Stimulated activated CD8-positive, alpha-beta memory T cell treated with anti-CD3 and anti-CD28 coated beads, Interleukin-15, amount 100 ng/mL, for 4 hours (primary cell): ENCODE results near the gene ADGRA3.
"Not testable (repeated sequence)": the region's sequence is repeated elsewhere in the genome, so short reads cannot be mapped to it uniquely, and the experiment has no call there.

Experiments
- DNase-seq, 2 donors: peaks; one replicate each; pipeline ENCODE4 v3.0.0-alpha.2; 2020; ENCODE audit warnings: low read depth in 2 of 2

ADGRA3 gene

DNA sequence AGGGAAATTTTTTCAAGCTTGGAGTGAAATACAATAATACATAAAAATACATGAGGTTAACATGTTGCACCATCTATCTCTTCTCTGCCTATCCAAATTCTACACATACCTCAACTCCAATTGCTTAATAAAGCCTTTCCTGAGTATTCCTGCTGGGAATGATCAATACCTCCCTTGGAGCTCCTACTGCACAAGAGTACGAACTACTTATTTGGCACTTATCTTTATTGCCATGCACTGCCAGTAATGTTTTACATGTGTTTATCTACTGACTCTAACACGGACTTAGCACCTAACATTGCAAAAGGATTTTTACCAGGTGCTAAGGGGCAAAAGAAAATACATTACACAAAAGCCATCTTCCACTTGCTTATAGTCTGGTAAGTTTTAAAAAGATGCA is 80.2 kb downstream of the ADGRA3 start:
- no peak for DNase-seq

DNA sequence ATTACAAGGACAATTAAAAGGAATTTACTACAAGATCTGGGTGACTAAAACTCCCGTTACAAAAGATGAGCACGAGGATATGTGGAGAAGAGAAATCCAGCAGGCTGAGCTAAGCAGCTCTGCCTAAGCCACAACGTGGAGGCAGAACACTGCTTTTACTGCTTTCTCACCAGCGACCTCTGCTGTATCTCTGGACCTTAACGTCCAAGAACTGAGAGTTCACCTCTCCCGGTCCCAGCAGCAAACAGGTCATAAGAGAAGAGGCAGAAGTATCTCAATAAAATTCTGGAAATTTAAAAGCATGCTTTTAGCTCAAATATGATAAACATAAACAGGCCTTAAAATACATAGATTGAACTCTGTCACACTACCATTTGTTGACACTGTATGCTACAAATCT is 81.0 kb downstream of the ADGRA3 start:
- no peak for DNase-seq

DNA sequence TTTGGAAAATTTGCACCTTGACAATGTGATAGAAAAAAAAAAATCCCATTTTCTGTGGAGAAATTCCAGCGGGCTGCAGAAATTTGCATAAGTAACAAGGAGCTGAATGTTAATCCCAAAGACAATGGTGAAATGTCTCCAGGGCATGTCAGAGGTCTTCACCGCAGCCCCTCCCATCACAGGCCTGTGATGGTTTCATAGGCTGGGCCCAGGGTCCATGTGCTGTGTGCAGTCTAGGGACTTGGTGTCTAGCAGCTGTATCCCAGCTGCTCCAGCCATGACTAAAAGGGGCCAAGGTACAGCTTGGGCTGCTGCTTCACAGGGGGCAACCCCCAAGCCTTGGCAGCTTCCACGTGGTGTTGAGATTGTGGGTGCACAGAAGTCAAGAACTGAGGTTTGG is 85.2 kb downstream of the ADGRA3 start:
- DNase-seq, result no peak

GRCh38 chr4:22428441-22428840 is 87.4 kb downstream of the ADGRA3 start:
- DNase-seq, result no peak

DNA sequence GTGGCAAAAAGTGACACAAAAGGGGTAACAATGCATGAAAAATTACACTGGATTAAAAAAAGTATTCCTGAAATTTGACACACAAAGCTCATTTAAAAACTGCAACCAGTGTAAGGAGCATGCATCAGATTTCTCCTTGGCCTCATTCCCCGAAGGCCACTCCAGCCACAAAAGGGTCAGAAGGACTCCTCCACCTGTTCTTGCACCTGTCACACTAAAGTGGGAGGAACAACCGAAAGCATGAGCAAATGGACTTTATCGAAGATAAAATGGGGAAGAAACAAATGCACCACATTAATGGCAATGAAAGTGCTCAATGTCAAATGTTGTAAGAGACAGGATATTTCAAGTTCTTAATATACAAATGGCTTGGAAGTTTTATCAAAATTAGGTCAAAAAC is 88.2 kb downstream of the ADGRA3 start:
- DNase-seq, result no peak

DNA sequence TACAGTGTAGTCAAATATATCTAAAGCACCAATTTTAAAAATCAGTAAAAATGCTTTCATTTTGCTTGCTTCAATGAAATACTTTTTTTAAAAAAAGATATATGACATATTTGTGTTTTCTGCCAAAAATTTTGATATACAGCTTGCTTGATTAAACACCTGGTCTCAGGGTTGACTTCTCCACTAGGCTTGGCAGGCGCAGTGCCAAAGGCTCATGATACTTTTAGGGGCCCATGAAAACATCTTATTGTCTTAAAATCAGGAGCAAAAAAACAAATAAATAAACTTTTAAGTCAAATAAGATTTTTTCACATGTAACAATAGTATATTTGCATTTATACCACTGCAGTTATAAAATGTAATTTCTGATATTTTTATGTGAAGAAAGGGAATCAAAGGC is 95.6 kb downstream of the ADGRA3 start:
- DNase-seq, result no peak

- DNase-seq, result no peak
These were observed 98.5 kb downstream of the ADGRA3 start for GRCh38 chr4:22417408-22417807.

DNA sequence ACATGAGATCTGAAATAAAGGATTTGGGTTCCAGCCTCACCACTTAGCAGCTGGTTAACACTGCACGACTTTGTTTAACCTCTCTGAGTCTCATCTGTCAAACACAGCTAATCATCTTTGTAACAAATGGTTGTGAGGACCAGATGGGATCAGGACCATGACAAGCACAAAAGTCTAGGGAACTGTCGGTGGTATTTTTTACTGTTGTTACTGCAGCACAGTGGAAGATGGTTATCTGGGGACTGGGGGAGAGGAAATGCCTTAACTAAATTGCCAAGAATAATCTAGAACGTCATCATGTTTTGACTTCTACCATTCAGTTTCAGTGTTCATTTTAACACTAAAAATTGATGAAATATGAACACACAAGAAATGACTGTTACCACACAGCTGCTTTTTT is 99.5 kb downstream of the ADGRA3 start:
- DNase-seq, result no peak

GRCh38 chr4:22414833-22415232 is 101.0 kb downstream of the ADGRA3 start:
- no peak for DNase-seq

DNA sequence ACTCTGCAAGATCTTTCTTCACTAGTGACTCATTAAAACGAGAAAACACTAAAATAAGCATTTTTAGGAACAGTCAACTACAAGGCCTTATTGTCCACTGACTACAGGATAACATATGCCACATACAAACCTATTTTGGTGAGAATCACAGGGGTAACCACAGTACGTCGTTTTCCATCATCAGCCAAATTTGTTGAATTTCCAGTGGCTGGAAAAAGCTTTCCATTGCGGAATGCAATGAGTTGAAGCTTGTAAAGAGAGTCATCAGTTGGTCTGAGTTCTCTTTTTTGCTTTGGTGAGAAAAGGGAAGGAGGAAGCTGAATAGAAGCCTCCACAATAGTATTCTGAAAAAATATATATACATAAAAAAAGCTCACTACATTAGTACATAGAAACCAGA is 102.4 kb downstream of the ADGRA3 start:
- DNase-seq, result no peak

DNA sequence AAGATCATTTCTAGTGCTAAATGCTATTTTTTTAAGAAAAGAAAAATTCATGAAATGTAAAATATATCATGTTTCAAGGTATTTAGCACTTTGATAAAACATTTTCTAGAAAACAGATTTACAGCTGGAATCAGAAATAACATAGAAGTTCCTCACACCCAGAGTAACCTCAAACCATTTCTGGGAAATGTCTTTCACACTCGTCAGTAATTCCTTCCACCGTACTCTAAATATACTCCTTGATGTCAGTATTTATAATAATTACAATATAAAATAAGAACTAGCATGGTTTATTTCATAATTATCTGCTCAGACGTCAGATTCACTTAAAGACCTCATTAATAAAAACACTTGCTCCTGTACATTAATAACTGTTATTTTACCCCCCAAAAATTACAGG is 103.9 kb downstream of the ADGRA3 start:
- no peak for DNase-seq

DNA sequence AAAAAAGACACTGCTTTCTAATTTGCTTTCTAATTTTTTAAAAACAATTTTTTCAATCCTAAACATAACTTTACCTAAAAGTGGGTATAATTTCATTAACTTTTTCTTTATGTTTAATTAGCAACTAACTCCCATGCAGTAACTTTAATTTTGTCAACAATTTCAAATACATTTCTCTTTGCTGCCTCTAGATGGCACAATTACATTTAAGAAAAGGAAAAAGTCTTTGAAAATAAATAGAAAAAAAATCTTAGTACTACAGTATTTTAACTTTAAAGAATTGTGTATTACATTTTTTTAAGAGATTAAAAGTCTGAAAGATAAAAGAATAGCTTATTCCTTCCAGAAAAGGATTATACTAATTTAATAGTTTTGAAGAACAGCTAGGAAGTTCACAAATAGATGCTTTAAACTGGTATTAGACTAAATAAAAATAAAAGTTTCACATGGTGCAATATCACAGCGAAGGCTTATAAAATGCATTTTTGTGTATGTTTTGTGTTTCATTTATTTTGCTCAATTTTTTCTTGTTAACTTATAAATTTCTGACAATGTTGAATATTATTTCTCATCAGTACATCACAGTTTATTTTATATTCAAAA is 105.1 kb downstream of the ADGRA3 start:
- no peak for DNase-seq

DNA sequence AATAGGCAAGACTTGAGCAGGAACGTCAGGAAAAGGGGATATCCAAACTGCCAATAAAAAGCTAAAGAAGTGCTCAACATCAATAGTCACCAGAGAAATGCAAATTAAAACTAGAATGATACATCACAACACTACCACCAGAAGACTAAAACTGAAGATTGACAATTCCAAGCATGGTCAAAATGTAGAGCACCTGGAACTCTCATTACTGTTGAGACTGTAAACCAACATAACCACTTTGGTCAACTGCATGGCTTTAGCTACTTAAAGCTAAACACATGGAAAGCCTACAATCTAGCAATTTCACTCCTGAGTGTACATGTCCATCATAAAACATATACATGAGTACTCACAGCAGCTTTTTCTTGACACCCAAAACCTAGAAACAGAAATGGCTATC is 107.4 kb downstream of the ADGRA3 start:
- no peak for DNase-seq

DNA sequence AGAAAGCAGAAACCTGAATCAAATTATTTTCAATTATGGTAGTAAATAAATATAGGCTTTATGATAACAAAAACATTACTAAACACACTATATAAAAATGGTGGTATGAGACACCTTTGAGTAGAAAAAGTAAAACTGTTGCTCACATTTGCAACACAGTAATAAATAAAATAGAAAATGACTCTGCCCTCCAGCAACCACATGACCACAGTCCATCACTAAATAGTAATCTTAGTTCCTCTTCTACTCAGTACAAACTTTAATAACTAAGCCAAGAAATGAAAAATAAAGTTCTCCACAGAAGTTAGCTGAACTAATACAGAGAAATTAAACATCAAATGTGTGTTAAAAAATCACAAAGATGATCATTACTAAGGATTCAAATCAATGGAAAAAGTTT is 108.5 kb downstream of the ADGRA3 start:
- no peak for DNase-seq

- DNase-seq, result no peak
These were observed 117.2 kb downstream of the ADGRA3 start for GRCh38 chr4:22398671-22399070.

DNA sequence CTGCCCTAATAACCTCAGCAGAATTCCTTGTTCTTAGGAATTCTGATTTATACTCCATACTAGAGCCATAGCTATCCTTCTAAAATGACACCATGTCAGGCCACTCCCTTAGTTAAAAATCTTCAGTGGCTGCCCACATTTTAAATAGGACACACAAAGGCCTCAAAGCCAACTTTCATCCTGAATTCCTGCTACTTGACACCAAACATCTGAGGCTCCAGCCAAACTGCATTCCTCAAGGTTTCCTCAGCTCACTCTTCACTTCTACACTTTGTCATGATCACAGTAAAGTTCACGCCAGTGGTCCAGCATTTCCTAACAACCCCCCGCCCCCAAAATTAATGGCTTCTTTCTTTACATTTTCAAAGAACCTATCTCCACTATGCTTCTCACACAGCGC is 124.3 kb downstream of the ADGRA3 start:
- no peak for DNase-seq

GRCh38 chr4:22389240-22389870 is 126.5 kb downstream of the ADGRA3 start:
- DNase-seq, result no peak

GRCh38 chr4:22385611-22386011 is 130.3 kb downstream of the ADGRA3 start:
- DNase-seq, result no peak

DNA sequence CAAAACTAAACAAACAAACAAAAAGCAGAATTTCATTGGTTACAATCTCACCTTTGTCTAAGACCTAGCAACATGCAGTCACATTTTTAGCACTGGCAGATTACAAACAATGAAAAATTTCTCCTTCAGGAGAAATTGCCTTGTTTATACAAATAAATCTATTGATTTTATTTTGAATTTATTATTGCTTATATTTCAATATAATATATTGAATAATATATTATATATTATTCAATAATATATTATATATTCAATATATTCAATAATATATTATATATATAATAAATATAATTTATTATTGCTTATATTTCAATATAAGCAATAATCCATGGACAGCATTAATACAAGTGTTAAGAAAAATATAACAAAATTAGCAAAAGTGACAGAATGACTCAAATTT is 131.7 kb downstream of the ADGRA3 start:
- DNase-seq, result no peak

DNA sequence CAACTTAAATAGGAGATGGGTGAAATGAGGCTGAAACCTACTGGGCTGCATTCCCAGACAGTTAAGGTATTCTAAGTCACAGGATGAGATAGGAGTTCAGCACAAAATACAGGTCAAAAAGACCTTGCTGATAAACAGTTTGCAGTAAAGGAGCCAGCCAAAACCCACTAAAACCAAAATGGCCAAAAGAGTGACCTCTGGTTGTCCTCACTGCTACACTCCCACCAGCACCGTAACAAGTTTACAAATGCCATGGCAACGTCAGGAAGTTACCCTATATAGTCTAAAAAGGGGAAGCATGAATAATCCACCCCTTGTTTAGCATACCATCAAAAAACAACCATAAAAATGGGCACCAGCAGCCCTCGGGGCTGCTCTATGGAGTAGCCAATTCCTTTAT is 133.7 kb downstream of the ADGRA3 start:
- not testable (repeated sequence) for DNase-seq

GRCh38 chr4:22372986-22373385 is 142.9 kb downstream of the ADGRA3 start:
- no peak for DNase-seq

- DNase-seq, result no peak
These were observed 145.8 kb downstream of the ADGRA3 start for GRCh38 chr4:22369901-22370562.

DNA sequence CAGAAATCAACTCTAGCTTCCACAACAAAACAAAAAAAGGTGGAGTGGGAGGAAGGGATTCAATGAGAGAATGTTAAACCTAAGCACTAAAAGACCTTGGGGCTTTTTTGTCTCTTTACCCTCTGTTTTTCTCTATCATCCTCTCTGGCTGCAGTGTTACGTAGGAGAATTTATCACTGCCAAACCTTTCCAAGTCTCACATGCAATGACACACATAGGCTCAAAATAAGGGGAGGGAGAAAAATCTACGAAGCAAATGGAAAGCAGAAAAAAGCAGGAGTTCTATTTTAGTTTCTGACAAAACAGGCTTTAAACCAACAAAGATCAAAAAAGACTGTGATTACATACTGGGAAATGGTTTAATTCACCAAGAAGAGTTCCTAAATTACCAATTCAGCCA is 152.1 kb downstream of the ADGRA3 start:
- DNase-seq, result no peak

DNA sequence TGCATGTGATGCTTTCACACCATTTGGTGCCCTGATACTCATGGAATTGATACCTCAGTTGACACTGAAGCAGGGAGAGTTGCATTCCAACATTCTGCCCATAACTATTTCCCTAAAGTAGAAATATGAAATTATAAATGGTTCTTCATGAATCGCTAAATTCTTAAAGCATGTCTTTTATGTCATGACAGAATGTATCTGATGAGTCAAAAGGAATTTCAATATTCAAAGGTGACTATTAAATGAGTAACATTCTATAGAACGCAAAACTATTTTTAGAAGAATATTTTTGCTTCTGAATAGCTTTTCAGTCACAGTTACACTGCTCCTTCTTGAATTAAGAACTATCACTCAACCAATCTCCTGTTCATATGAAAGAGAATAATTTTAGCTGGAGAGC is 152.8 kb downstream of the ADGRA3 start:
- DNase-seq, result no peak
